ENCODE data around the gene SLC12A6.

SLC12A6 gene

DNA sequence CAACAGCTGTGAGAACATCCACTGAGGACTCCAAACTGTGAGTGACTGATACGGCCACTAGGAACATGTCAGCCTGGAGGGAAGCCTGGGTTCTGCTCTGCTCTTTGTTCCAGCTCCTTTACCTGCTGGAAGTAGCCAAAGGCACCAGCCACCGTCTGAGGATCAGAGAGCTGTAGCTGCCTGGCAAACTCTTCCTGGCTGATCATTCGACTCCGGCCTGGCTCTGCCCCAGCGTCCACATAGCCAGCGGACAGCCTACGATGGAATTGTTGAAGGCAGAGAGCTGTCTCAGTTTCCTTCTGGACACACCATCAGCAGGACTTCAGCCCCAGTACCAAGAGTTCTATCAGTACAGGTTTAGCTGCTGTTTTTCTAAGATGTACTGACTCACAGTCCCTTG lies 23.7 kb upstream of the SLC12A6 start:
- H3K27ac ChIP-seq, result no peak overlapping the region
- no peak for TF ChIP-seq CTCF (conservative IDR thresholded peaks at IDR 0.05)
- no peak for TF ChIP-seq ZFX (IDR thresholded peaks at IDR 0.05)

DNA sequence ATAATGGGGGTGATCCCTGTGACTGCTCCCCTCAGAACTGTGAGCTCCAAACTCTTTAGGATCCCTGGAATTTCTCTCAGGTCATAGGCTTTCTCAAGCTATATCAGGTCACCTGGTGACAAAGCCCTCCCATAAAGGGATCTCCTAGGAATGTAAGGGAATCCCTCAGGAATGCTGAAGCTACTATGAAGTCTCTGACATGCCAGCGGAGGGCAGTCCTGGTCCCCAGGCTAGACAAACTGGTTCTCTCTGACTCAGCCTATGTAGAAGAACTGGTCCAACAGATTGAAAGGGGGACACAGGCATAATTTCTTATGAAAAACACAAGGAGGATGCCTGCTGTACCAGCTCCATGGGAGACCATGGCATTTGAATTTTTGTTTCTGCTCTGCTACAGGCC lies 22.7 kb upstream of the SLC12A6 start:
- H3K27ac ChIP-seq, result no peak overlapping the region
- TF ChIP-seq CTCF (conservative IDR thresholded peaks at IDR 0.05) (0 out of 2 replicates have a peak, but pooled peaks have one; percentile 8), ZFX (IDR thresholded peaks at IDR 0.05) (no peak)

GRCh38 chr15:34359416-34359815 lies 21.8 kb upstream of the SLC12A6 start:
- no peak overlapping the region for H3K27ac ChIP-seq
- TF ChIP-seq CTCF (conservative IDR thresholded peaks at IDR 0.05) (no peak), ZFX (IDR thresholded peaks at IDR 0.05) (no peak)

DNA sequence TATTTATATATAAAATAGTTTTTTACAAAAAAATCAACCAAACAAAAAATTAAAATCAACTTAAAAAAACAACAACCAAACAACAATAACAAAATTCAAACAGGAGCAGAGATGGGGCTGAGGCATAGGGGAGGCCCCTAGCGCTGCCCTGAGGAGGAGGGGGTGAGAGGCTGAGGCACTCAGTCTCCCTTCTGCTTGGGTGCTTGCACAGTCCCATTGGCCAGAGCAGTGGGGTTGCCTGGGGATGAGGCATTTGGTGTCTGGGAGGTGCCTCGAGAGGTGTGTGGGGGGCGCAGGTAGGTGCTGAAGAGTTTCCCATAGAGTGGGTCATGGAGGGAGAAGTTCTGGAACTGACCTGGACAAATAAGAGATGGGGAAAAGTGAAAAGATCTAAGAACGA lies 21.4 kb upstream of the SLC12A6 start:
- TF ChIP-seq CTCF (conservative IDR thresholded peaks at IDR 0.05) (no peak), ZFX (IDR thresholded peaks at IDR 0.05) (no peak)
- H3K27ac ChIP-seq, result no peak overlapping the region

GRCh38 chr15:34358367-34358766 lies 20.8 kb upstream of the SLC12A6 start:
- no peak; the same call in 1 of the 2 replicates for TF ChIP-seq CTCF (conservative IDR thresholded peaks at IDR 0.05)
- TF ChIP-seq ZFX (IDR thresholded peaks at IDR 0.05), result no peak
- no peak overlapping the region for H3K27ac ChIP-seq

GRCh38 chr15:34357653-34358052 lies 20.1 kb upstream of the SLC12A6 start:
- H3K27ac ChIP-seq, result no peak overlapping the region
- TF ChIP-seq CTCF (conservative IDR thresholded peaks at IDR 0.05), result no peak
- no peak for TF ChIP-seq ZFX (IDR thresholded peaks at IDR 0.05)

- TF ChIP-seq ZFX (IDR thresholded peaks at IDR 0.05) (no peak), CTCF (conservative IDR thresholded peaks at IDR 0.05) (no peak)
Measured at GRCh38 chr15:34355241-34355640, 17.7 kb upstream of the SLC12A6 start.

More at GRCh38 chr15:34355241-34355640, 17.7 kb upstream of the SLC12A6 start:
- H3K27ac ChIP-seq, result no peak overlapping the region

All from C4-2B (cell line).